GM19463 (cell line): ENCODE results near the gene CUL5.
"Not testable (repeated sequence)": the region's sequence is repeated elsewhere in the genome, so short reads cannot be mapped to it uniquely, and the experiment has no call there.

Source experiments
- ATAC-seq: cut with Tn5 transposase; IDR thresholded peaks from one replicate; pipeline ENCODE4 v1.9.1; 2021; ENCODE audit warnings: mild to moderate bottlenecking, moderate library complexity; ENCODE audit not compliant: unreplicated experiment

The CUL5 gene

GRCh38 chr11:108019870-108020540 is 11.3 kb downstream of the CUL5 start:
- no peak for ATAC-seq

GRCh38 chr11:108025387-108026080 is 16.8 kb downstream of the CUL5 start:
- ATAC-seq = peak; percentile 98

- ATAC-seq = no peak
Observed at GRCh38 chr11:108027057-108027456, 18.4 kb downstream of the CUL5 start.

- ATAC-seq = not testable (repeated sequence)
Observed at GRCh38 chr11:108028822-108029441, 20.2 kb downstream of the CUL5 start.

GRCh38 chr11:108031604-108032003 is 22.9 kb downstream of the CUL5 start:
- ATAC-seq = not testable (repeated sequence)

- ATAC-seq = no peak
Observed at GRCh38 chr11:108032800-108033199, 24.1 kb downstream of the CUL5 start.

GRCh38 chr11:108034034-108034433 is 25.3 kb downstream of the CUL5 start:
- ATAC-seq = no peak

GRCh38 chr11:108034952-108035351 is 26.3 kb downstream of the CUL5 start:
- ATAC-seq = no peak

GRCh38 chr11:108035690-108036089 is 27.0 kb downstream of the CUL5 start:
- no peak for ATAC-seq

GRCh38 chr11:108037211-108037610 is 28.5 kb downstream of the CUL5 start:
- ATAC-seq = no peak

- ATAC-seq = no peak
Observed at GRCh38 chr11:108037636-108038035, 28.9 kb downstream of the CUL5 start.

- ATAC-seq = no peak
Observed at GRCh38 chr11:108048269-108048668, 39.6 kb downstream of the CUL5 start.

GRCh38 chr11:108062336-108062735 is 53.6 kb downstream of the CUL5 start:
- no peak for ATAC-seq

GRCh38 chr11:108063410-108063809 is 54.7 kb downstream of the CUL5 start:
- ATAC-seq = no peak

- ATAC-seq = peak; percentile 66
Observed at GRCh38 chr11:108069947-108070346, 61.2 kb downstream of the CUL5 start.

GRCh38 chr11:108084811-108085210 is 76.1 kb downstream of the CUL5 start:
- ATAC-seq = no peak

GRCh38 chr11:108085672-108086071 is 77.0 kb downstream of the CUL5 start:
- ATAC-seq = no peak

GRCh38 chr11:108092134-108092533 is 83.4 kb downstream of the CUL5 start:
- no peak for ATAC-seq

GRCh38 chr11:108093128-108093904 is 84.6 kb downstream of the CUL5 start:
- no peak for ATAC-seq

GRCh38 chr11:108097179-108097578 is 88.5 kb downstream of the CUL5 start:
- ATAC-seq = no peak

GRCh38 chr11:108101090-108101775 is 92.5 kb downstream of the CUL5 start:
- ATAC-seq = no peak
